Keratinocyte (primary cell): ENCODE data around the gene IMPDH1. TPM values are rescaled to one million over a fixed set of nuclear protein-coding genes. Genes with fewer than 3 reads are reported as not detected.

Experiments used
- DNase-seq: peaks from one replicate; pipeline ENCODE4 v3.0.0-alpha.2; 2011; ENCODE audit warnings: low read depth, missing footprints, low spot score
- FAIRE-seq: peaks from 2 replicates; lab custom pipeline; 2011; peaks lifted over from hg19 to GRCh38; lab: Jason Lieb, UNC
- H2AFZ ChIP-seq: 2 replicates; pipeline ENCODE4 v1.6.0; 2012; ENCODE audit warnings: low read length, control low read depth, inconsistent platforms; ENCODE audit not compliant: control insufficient read depth
- H3K27ac ChIP-seq: 2 replicates; pipeline ENCODE4 v1.5.1; 2011; ENCODE audit warnings: low read length; ENCODE audit not compliant: control insufficient read depth, insufficient read depth
- H3K27me3 ChIP-seq: 3 replicates; pipeline ENCODE4 v1.6.0; 2011; ENCODE audit warnings: low read length; ENCODE audit not compliant: control insufficient read depth, insufficient read depth; ENCODE audit errors: extremely low read depth
- H3K36me3 ChIP-seq, 2 experiments: 2 replicates in 1 of 2; 3 replicates in 1 of 2; pipeline ENCODE4 v1.5.1; 2011; ENCODE audit warnings: low read length in 2 of 2, mild to moderate bottlenecking in 1 of 2; ENCODE audit not compliant: control insufficient read depth in 2 of 2, insufficient read depth in 2 of 2; ENCODE audit errors: extremely low read depth in 1 of 2
- H3K4me1 ChIP-seq: 3 replicates; pipeline ENCODE4 v1.5.1; 2011; ENCODE audit warnings: low read length; ENCODE audit not compliant: control insufficient read depth, insufficient read depth; ENCODE audit errors: extremely low read depth
- H3K4me2 ChIP-seq: 3 replicates; pipeline ENCODE4 v1.6.0; 2011; ENCODE audit warnings: low read depth, low read length; ENCODE audit not compliant: control insufficient read depth, insufficient read depth; ENCODE audit errors: extremely low read depth
- H3K4me3 ChIP-seq, 3 experiments: fragments of 200-600 bp in 1 of 3; sonication (generic) in 1 of 3; 2 replicates in 2 of 3; 3 replicates in 1 of 3; pipeline ENCODE4 v1.5.1; 2011 to 2016; ENCODE audit warnings: low read length in 3 of 3, mild to moderate bottlenecking in 3 of 3, control low read depth in 2 of 3, inconsistent platforms in 1 of 3, low read depth in 1 of 3, mixed read lengths in 1 of 3, mixed run types in 1 of 3, moderate library complexity in 1 of 3; ENCODE audit not compliant: control insufficient read depth in 2 of 3, insufficient read depth in 2 of 3; ENCODE audit errors: extremely low read depth in 1 of 3
- H3K79me2 ChIP-seq: 2 replicates; pipeline ENCODE4 v1.6.0; 2012; ENCODE audit warnings: low read length; ENCODE audit not compliant: control insufficient read depth, insufficient read depth
- H3K9ac ChIP-seq: 3 replicates; pipeline ENCODE4 v1.6.0; 2011; ENCODE audit warnings: low read length; ENCODE audit not compliant: control insufficient read depth, insufficient read depth; ENCODE audit errors: extremely low read depth
- H3K9me1 ChIP-seq: 3 replicates; pipeline ENCODE4 v1.6.0; 2011; ENCODE audit warnings: low read length; ENCODE audit not compliant: control insufficient read depth, insufficient read depth; ENCODE audit errors: extremely low read depth
- H3K9me3 ChIP-seq: 2 replicates; pipeline ENCODE4 v1.5.1; 2012; ENCODE audit warnings: low read depth, low read length; ENCODE audit not compliant: control insufficient read depth
- H4K20me1 ChIP-seq: 3 replicates; pipeline ENCODE4 v1.6.0; 2011; ENCODE audit warnings: low read length; ENCODE audit not compliant: control insufficient read depth, insufficient read depth; ENCODE audit errors: extremely low read depth
- EZH2 ChIP-seq: IDR thresholded peaks from one replicate; pipeline ENCODE4 v1.6.1; 2012; ENCODE audit warnings: inconsistent platforms, mild to moderate bottlenecking, low read length, moderate library complexity
- dilution Hi-C: fragments of 300-500 bp; cut with MboI; formaldehyde crosslinking; loops from one replicate; pipeline ENCODE4 v1.7.0; 2020; ENCODE audit warnings: low sequenced_read_pairs; ENCODE audit not compliant: extremely low pct_ligation_motif_present
- polyA minus RNA-seq, 3 experiments: library from RNA; depleted of rRNA, polyadenylated mRNA; stranded (reverse); fragments of >200 nt; gene quantifications; 1 replicate in 1 of 3; 2 replicates in 1 of 3; 3 replicates in 1 of 3; pipeline ENCODE4 v1.2.3, GENCODE V29; 2011
- polyA plus RNA-seq, 5 experiments: library from polyadenylated mRNA; depleted of rRNA in 3 of 5; stranded (reverse) in 3 of 5; stranded (forward) in 1 of 5; unstranded in 1 of 5; fragments of >200 nt; gene quantifications; 1 replicate in 1 of 5; 2 replicates in 3 of 5; 3 replicates in 1 of 5; pipeline versions ENCODE4 v1.2.1 to v1.2.3, GENCODE V29; 2011 to 2012; ENCODE audit warnings: missing spikeins in 2 of 5, low read depth in 1 of 5, low replicate concordance in 1 of 5
- TF ChIP-seq, protein P1 (sequence below), 3 experiments: IDR thresholded peaks in 1 of 3; conservative IDR thresholded peaks in 1 of 3; optimal IDR thresholded peaks in 1 of 3; 2 replicates in 2 of 3; 3 replicates in 1 of 3; pipeline versions ENCODE3 to v1.5.1; 2011; ENCODE audit warnings: low read length in 3 of 3, mild to moderate bottlenecking in 3 of 3, moderate library complexity in 2 of 3, control low read depth in 1 of 3, inconsistent platforms in 1 of 3; ENCODE audit not compliant: insufficient read depth in 2 of 3; ENCODE audit errors: extremely low read depth in 1 of 3

Gene IMPDH1
- polyA plus RNA-seq (50.0 to 62.5 TPM (median 56.2 TPM) in 3 replicates), polyA minus RNA-seq (77.7 to 199 TPM (median 83.4 TPM) in 3 replicates)
- 16.9 TPM for polyA plus RNA-seq (2011; ENCODE audit: low read depth)
- 32.5 and 55.4 TPM in 2 replicates for polyA plus RNA-seq (2011; cell fraction: cytosol; rRNA removed)
- 55.2 and 60.9 TPM in 2 replicates for polyA plus RNA-seq (2011; cell fraction: nucleus; rRNA removed)
- 21.8 and 72.4 TPM in 2 replicates for polyA plus RNA-seq (2012; ENCODE audit: low replicate concordance)
- polyA minus RNA-seq (2011; cell fraction: cytosol; rRNA and poly(A)+ RNA removed): 80.6 TPM
- polyA minus RNA-seq (2011; cell fraction: nucleus; rRNA and poly(A)+ RNA removed): 36.9 and 47.0 TPM in 2 replicates

- dilution Hi-C loops: no loop called here
- TF ChIP-seq, protein P1, sequence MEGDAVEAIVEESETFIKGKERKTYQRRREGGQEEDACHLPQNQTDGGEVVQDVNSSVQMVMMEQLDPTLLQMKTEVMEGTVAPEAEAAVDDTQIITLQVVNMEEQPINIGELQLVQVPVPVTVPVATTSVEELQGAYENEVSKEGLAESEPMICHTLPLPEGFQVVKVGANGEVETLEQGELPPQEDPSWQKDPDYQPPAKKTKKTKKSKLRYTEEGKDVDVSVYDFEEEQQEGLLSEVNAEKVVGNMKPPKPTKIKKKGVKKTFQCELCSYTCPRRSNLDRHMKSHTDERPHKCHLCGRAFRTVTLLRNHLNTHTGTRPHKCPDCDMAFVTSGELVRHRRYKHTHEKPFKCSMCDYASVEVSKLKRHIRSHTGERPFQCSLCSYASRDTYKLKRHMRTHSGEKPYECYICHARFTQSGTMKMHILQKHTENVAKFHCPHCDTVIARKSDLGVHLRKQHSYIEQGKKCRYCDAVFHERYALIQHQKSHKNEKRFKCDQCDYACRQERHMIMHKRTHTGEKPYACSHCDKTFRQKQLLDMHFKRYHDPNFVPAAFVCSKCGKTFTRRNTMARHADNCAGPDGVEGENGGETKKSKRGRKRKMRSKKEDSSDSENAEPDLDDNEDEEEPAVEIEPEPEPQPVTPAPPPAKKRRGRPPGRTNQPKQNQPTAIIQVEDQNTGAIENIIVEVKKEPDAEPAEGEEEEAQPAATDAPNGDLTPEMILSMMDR (optimal IDR thresholded peaks at IDR 0.05 in 1 of 3, IDR thresholded peaks at IDR 0.05 in 1 of 3, conservative IDR thresholded peaks at IDR 0.05 in 1 of 3; ENCODE audit: extremely low read depth in 1 of 3, insufficient read depth in 2 of 3, low read length in 3 of 3): no peak
- Histone ChIP-seq H3K27me3 (no peaks in the 10 kb centered on the region), H3K4me1 (peaks cover 30% of the 10 kb centered on the region), H3K27ac (peak within 1 kb of the TSS; percentile 63), H3K79me2 (peaks cover 6% of the 10 kb centered on the region), H3K36me3 (no peaks in the 10 kb centered on the region), H3K9me1 (no peaks in the 10 kb centered on the region), H3K9ac (peak within 1 kb of the TSS; percentile 73), H2AFZ (peak within 1 kb of the TSS; percentile 99), H3K9me3 (no peaks in the 10 kb centered on the region), H3K4me3 (peak within 1 kb of the TSS; percentile 60 to 91 (median 71)), H3K4me2 (peak within 1 kb of the TSS; percentile 99), H4K20me1 (no peaks in the 10 kb centered on the region)
- no peak for DNase-seq
- no peak for FAIRE-seq
Measured at GRCh38 chr7:128409596-128410450, at the start of gene IMPDH1. TSS of gene IMPDH1 (minus strand) at chr7:128409982. CDS start at chr7:128409901, 81 bp downstream.

GRCh38 chr7:128459394-128459878 lies 49.7 kb upstream of the IMPDH1 start:
- Histone ChIP-seq H3K9me1 (no peaks in the 10 kb centered on the region), H3K4me1 (peaks cover 17% of the 10 kb centered on the region), H2AFZ (no peak overlapping the region), H4K20me1 (no peaks in the 10 kb centered on the region), H3K79me2 (peaks cover 19% of the 10 kb centered on the region), H3K4me3 (no peak overlapping the region), H3K36me3 (no peaks in the 10 kb centered on the region), H3K9me3 (no peaks in the 10 kb centered on the region), H3K27me3 (no peaks in the 10 kb centered on the region), H3K9ac (no peak overlapping the region), H3K27ac (no peak overlapping the region), H3K4me2 (no peak overlapping the region)
- TF ChIP-seq, protein P1 (optimal IDR thresholded peaks at IDR 0.05 in 1 of 3, IDR thresholded peaks at IDR 0.05 in 1 of 3, conservative IDR thresholded peaks at IDR 0.05 in 1 of 3; ENCODE audit: extremely low read depth in 1 of 3, insufficient read depth in 2 of 3, low read length in 3 of 3): peak; percentile 72 to 83 (median 80)
- no peak for TF ChIP-seq EZH2
- DNase-seq: no peak
- no peak for FAIRE-seq
- dilution Hi-C loops: no loop called here
